ENCODE measurements around the gene HPS4. TPM values are rescaled to one million over a fixed set of nuclear protein-coding genes. Genes with fewer than 3 reads are reported as not detected.

HPS4 gene
- total RNA-seq, 1 donor: 28.1 TPM

GRCh38 chr22:26429458-26430286 is 53.9 kb downstream of the HPS4 start:
- no peak for DNase-seq (ENCODE audit: low read depth)
- H3K4me3 ChIP-seq (ENCODE audit: low read depth, low read length): peak overlapping the region; percentile 65
- no peak for TF ChIP-seq CTCF (IDR thresholded peaks at IDR 0.05; ENCODE audit: insufficient read depth, low read depth, low read length)

- DNase-seq (ENCODE audit: low read depth): peak; percentile 66
Observed at GRCh38 chr22:26428515-26429457, 54.8 kb downstream of the HPS4 start, which contains the start of gene ASPHD2. Gene ASPHD2 (plus strand): TSS chr22:26429260. CDS start chr22:26433616, 4,356 bp downstream.

GRCh38 chr22:26426924-26427323 is 56.7 kb downstream of the HPS4 start:
- H3K4me3 ChIP-seq (ENCODE audit: low read depth, low read length): no peak overlapping the region
- TF ChIP-seq CTCF (IDR thresholded peaks at IDR 0.05; ENCODE audit: insufficient read depth, low read depth, low read length): no peak
- DNase-seq (ENCODE audit: low read depth): no peak

More at GRCh38 chr22:26428515-26429457, 54.8 kb downstream of the HPS4 start, which contains the start of gene ASPHD2:
- H3K4me3 ChIP-seq (ENCODE audit: low read depth, low read length): peak within 1 kb of the TSS; percentile 65
- no peak for TF ChIP-seq CTCF (IDR thresholded peaks at IDR 0.05; ENCODE audit: insufficient read depth, low read depth, low read length)

GRCh38 chr22:26418620-26419019 is 65.0 kb downstream of the HPS4 start:
- no peak for DNase-seq (ENCODE audit: low read depth)
- no peak for TF ChIP-seq CTCF (IDR thresholded peaks at IDR 0.05; ENCODE audit: insufficient read depth, low read depth, low read length)
- H3K4me3 ChIP-seq (ENCODE audit: low read depth, low read length): no peak overlapping the region

- DNase-seq (ENCODE audit: low read depth): no peak
- TF ChIP-seq CTCF (IDR thresholded peaks at IDR 0.05; ENCODE audit: insufficient read depth, low read depth, low read length): no peak
- H3K4me3 ChIP-seq (ENCODE audit: low read depth, low read length): no peak overlapping the region
Observed at GRCh38 chr22:26417406-26417805, 66.2 kb downstream of the HPS4 start.

- DNase-seq (ENCODE audit: low read depth): peak; percentile 52
- no peak overlapping the region for H3K4me3 ChIP-seq (ENCODE audit: low read depth, low read length)
- TF ChIP-seq CTCF (IDR thresholded peaks at IDR 0.05; ENCODE audit: insufficient read depth, low read depth, low read length): no peak
Observed at GRCh38 chr22:26416670-26417276, 66.8 kb downstream of the HPS4 start.

All from fibroblast of villous mesenchyme (primary cell).